Measurements from ENCODE around the gene CCDC149. TPM values are rescaled to one million over a fixed set of nuclear protein-coding genes. Genes with fewer than 3 reads are reported as not detected.

CCDC149 gene
- total and polyA plus RNA-seq, 2 of the 8 experiments (the other 6 are each of a cell fraction or from before 2014, with no cell fraction given) = 2.2 to 5.6 TPM

DNA sequence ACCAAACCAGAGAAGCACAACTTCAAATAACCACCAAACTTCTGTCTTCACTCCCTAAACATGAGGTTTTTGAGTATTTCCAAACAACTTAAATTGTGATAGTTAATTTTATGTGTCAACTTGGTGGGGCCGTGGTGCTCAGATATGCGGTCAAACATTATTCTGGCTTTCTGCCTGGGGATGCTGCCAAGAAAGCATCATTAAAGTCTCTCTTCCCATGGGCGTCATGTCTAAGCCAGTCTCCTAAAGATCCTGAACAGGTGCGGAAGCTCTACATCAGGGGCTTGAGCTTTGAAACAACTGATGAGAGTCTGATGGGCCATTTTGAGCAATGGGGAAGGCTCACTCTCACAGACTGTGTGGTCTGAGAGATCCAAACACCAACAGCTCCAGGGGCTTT, 141.6 kb downstream of the CCDC149 start:
- H3K27ac ChIP-seq (ENCODE audit: low read depth, low read length) = no peak overlapping the region
- H4K5ac ChIP-seq (ENCODE audit: insufficient read length, low read depth, low read length) = no peak overlapping the region
- no peak overlapping the region for H2AK5ac ChIP-seq (ENCODE audit: low read depth, low read length)
- no peak overlapping the region for H4K8ac ChIP-seq (ENCODE audit: extremely low read depth, insufficient read depth, low read length)
- no peak overlapping the region for H3K9ac ChIP-seq (replicated peaks in 1 of 4; ENCODE audit: extremely low read depth in 1 of 4, low read depth in 3 of 4, low read length in 3 of 4)
- ChIA-PET POLR2A (ENCODE audit: partially characterized antibody) (no interaction called here), CTCF (ENCODE audit: partially characterized antibody) (interaction anchor here (0.6 to 1.1 kb wide), 2 partner anchors 11 to 18 kb away, joined by 3 to 4 read pairs; no protein-coding TSS in a partner anchor)
- no peak overlapping the region for H2BK20ac ChIP-seq (ENCODE audit: low read length)
- 86% methylated on average over 4 of the region's 4 CpGs; no CpG with 5 or more reads in 1 of the 2 experiments for WGBS, 2 experiments (ENCODE audit: extremely low coverage in 1 of 2, insufficient coverage in 1 of 2, insufficient read length in 1 of 2, insufficient replicate concordance in 2 of 2, low coverage in 1 of 2, low lambda C conversion rate in 2 of 2, missing lambda C conversion rate in 1 of 2)
- no peak overlapping the region for H3K14ac ChIP-seq (ENCODE audit: insufficient read length)
- H3K79me2 ChIP-seq (ENCODE audit: control insufficient read depth in 1 of 2, insufficient read depth in 2 of 2, low read length in 2 of 2) = no peaks in the 10 kb centered on the region
- H3K23ac ChIP-seq (ENCODE audit: insufficient read length) = no peak overlapping the region
- no peak overlapping the region for H3K18ac ChIP-seq (ENCODE audit: extremely low read depth, low read length)
- no peak overlapping the region for H2BK15ac ChIP-seq (ENCODE audit: low read length)
- no peaks in the 10 kb centered on the region for H3K27me3 ChIP-seq (replicated peaks in 1 of 4; ENCODE audit: control insufficient read depth in 3 of 4, extremely low read depth in 1 of 4, insufficient read depth in 3 of 4, low read length in 3 of 4)
- H3K79me1 ChIP-seq (ENCODE audit: low read depth, low read length) = no peaks in the 10 kb centered on the region
- no peak overlapping the region for H3K56ac ChIP-seq (replicated peaks; ENCODE audit: insufficient read length, low read depth, low read length)
- no peak overlapping the region for H2AFZ ChIP-seq (ENCODE audit: low read length)
- H2BK120ac ChIP-seq (replicated peaks; ENCODE audit: low read depth, low read length) = no peak overlapping the region
- FAIRE-seq (peak; percentile 7), DNase-seq (ENCODE audit: low read depth in 1 of 2, low spot score in 2 of 2) (no peak)
- no peak overlapping the region for H2BK5ac ChIP-seq (ENCODE audit: low read depth, low read length)
- H3K4me2 ChIP-seq (ENCODE audit: insufficient read depth in 1 of 2, low read depth in 2 of 2, low read length in 2 of 2) = no peak overlapping the region
- H4K91ac ChIP-seq (replicated peaks; ENCODE audit: insufficient read length, low read length) = no peak overlapping the region
- TF ChIP-seq RBBP5 (IDR thresholded peaks at IDR 0.05; ENCODE audit: borderline replicate concordance, low read depth, low read length) (no peak), RNF2 (IDR thresholded peaks at IDR 0.05; ENCODE audit: borderline replicate concordance, low read depth, low read length, missing control alignments, poor library complexity, severe bottlenecking) (no peak), GABPA (IDR thresholded peaks at IDR 0.05; ENCODE audit: borderline replicate concordance, insufficient read depth, low read length) (no peak), RAD21 (IDR thresholded peaks at IDR 0.05 in 1 of 2, conservative IDR thresholded peaks at IDR 0.05 in 1 of 2; ENCODE audit: low read depth in 2 of 2, low read length in 2 of 2) (no peak), SP4 (IDR thresholded peaks at IDR 0.05; ENCODE audit: low read length) (no peak), BRCA1 (IDR thresholded peaks at IDR 0.05; ENCODE audit: low read depth, low read length) (no peak)
- H3K4me3 ChIP-seq (ENCODE audit: extremely low read depth in 1 of 4, insufficient read depth in 2 of 4, low read depth in 3 of 4, low read length in 4 of 4) = no peak overlapping the region
- no peaks in the 10 kb centered on the region for H3K23me2 ChIP-seq (ENCODE audit: low read depth, low read length)
- no peaks in the 10 kb centered on the region for H3K36me3 ChIP-seq (ENCODE audit: control insufficient read depth in 2 of 4, insufficient read depth in 4 of 4, low read length in 3 of 4)
- no peaks in the 10 kb centered on the region for H3K9me3 ChIP-seq (ENCODE audit: insufficient read depth in 2 of 2, low read depth in 1 of 2, low read length in 1 of 2)
- no peaks in the 10 kb centered on the region for H4K20me1 ChIP-seq (replicated peaks in 1 of 2; ENCODE audit: control insufficient read depth in 1 of 2, insufficient read depth in 2 of 2, low read length in 2 of 2)
- H3K4me1 ChIP-seq (replicated peaks in 1 of 4; ENCODE audit: control insufficient read depth in 3 of 4, insufficient read depth in 4 of 4, low read length in 3 of 4) = peaks cover 0 to 4% (median 2%) of the 10 kb centered on the region in 4 experiments; a peak in 2 of 7 replicates
- no peak overlapping the region for H3K4ac ChIP-seq (replicated peaks; ENCODE audit: insufficient read length, low read depth, low read length)
- no peak overlapping the region for H2BK12ac ChIP-seq (ENCODE audit: low read depth, low read length)
